Mammary epithelial cell (primary cell): Measurements from ENCODE around the gene CNTNAP2.

Source experiments
- EZH2 ChIP-seq: IDR thresholded peaks from 2 replicates; pipeline ENCODE4 v1.6.1; 2012; ENCODE audit warnings: low read length, inconsistent platforms, borderline replicate concordance
- TF ChIP-seq, protein P1 (sequence below), 2 donors: IDR thresholded peaks in 1 of 2; conservative IDR thresholded peaks in 1 of 2; 2 replicates each; pipeline ENCODE4 v1.5.1; 2011 to 2012; ENCODE audit warnings: inconsistent platforms in 2 of 2, low read length in 2 of 2, mild to moderate bottlenecking in 2 of 2, control low read depth in 1 of 2, low read depth in 1 of 2; ENCODE audit not compliant: insufficient read depth in 1 of 2; ENCODE audit errors: extremely low read depth in 1 of 2

DNA sequence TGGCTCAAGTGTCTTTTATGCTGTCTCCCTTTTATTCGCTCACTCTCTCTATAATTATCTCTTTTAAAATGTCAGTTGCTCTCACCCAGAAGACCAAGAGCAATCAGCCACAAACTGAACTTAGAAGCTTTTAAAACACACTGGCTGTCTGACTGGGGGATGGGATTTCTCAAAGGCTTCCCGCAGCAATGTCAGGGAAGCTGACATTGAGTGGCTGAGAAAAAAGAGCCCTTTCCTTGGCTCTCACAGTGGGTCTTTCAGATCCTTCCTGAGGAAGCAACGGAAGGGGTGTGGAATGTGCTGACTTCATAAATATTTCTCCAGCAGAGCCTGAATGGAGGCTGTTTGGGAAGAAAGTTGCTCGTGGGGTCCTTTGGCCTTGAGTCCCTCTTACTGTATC, 2028.2 kb downstream of the CNTNAP2 start:
- TF ChIP-seq, protein P1, sequence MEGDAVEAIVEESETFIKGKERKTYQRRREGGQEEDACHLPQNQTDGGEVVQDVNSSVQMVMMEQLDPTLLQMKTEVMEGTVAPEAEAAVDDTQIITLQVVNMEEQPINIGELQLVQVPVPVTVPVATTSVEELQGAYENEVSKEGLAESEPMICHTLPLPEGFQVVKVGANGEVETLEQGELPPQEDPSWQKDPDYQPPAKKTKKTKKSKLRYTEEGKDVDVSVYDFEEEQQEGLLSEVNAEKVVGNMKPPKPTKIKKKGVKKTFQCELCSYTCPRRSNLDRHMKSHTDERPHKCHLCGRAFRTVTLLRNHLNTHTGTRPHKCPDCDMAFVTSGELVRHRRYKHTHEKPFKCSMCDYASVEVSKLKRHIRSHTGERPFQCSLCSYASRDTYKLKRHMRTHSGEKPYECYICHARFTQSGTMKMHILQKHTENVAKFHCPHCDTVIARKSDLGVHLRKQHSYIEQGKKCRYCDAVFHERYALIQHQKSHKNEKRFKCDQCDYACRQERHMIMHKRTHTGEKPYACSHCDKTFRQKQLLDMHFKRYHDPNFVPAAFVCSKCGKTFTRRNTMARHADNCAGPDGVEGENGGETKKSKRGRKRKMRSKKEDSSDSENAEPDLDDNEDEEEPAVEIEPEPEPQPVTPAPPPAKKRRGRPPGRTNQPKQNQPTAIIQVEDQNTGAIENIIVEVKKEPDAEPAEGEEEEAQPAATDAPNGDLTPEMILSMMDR (conservative IDR thresholded peaks at IDR 0.05 in 1 of 2, IDR thresholded peaks at IDR 0.05 in 1 of 2; ENCODE audit: extremely low read depth in 1 of 2, insufficient read depth in 1 of 2, low read depth in 1 of 2, low read length in 2 of 2): no peak
- TF ChIP-seq EZH2: no peak
